Astrocyte (in vitro differentiated cells and primary cell): ENCODE results near the gene CRTAP. TPM values are rescaled to one million over a fixed set of nuclear protein-coding genes. Genes with fewer than 3 reads are reported as not detected.

ENCODE experiments used
- DNase-seq: peaks from one replicate; pipeline ENCODE4 v3.0.0-alpha.2; 2010; ENCODE audit warnings: low read depth
- FAIRE-seq: peaks from 2 replicates; lab custom pipeline; 2011; peaks lifted over from hg19 to GRCh38; lab: Jason Lieb, UNC
- H2AFZ ChIP-seq: 2 replicates; pipeline ENCODE4 v1.6.0; 2012; ENCODE audit warnings: low read depth, low read length, inconsistent platforms
- H3K27ac ChIP-seq: 2 replicates; pipeline ENCODE4 v1.5.1; 2011; ENCODE audit warnings: low read depth, low read length, inconsistent platforms
- H3K27me3 ChIP-seq: 2 replicates; pipeline ENCODE4 v1.6.0; 2011; ENCODE audit warnings: low read length, inconsistent platforms; ENCODE audit not compliant: insufficient read depth
- H3K36me3 ChIP-seq: 2 replicates; pipeline ENCODE4 v1.5.1; 2011; ENCODE audit warnings: low read length, inconsistent platforms; ENCODE audit not compliant: insufficient read depth
- H3K4me1 ChIP-seq: 2 replicates; pipeline ENCODE4 v1.5.1; 2011; ENCODE audit warnings: low read length, inconsistent platforms; ENCODE audit not compliant: insufficient read depth
- H3K4me2 ChIP-seq: 2 replicates; pipeline ENCODE4 v1.6.0; 2012; ENCODE audit warnings: low read length, inconsistent platforms
- H3K4me3 ChIP-seq: 2 replicates; pipeline ENCODE4 v1.5.1; 2011; ENCODE audit warnings: low read depth, mild to moderate bottlenecking, low read length, inconsistent platforms; ENCODE audit not compliant: insufficient read depth
- H3K79me2 ChIP-seq: 2 replicates; pipeline ENCODE4 v1.6.0; 2012; ENCODE audit warnings: mild to moderate bottlenecking, low read length, inconsistent platforms; ENCODE audit not compliant: insufficient read depth
- H3K9ac ChIP-seq: 2 replicates; pipeline ENCODE4 v1.6.0; 2012; ENCODE audit warnings: mild to moderate bottlenecking, low read length, inconsistent platforms
- H3K9me3 ChIP-seq: 2 replicates; pipeline ENCODE4 v1.5.1; 2012; ENCODE audit warnings: low read depth, mild to moderate bottlenecking, low read length, inconsistent platforms; ENCODE audit not compliant: insufficient read depth
- H4K20me1 ChIP-seq: 2 replicates; pipeline ENCODE4 v1.6.0; 2012; ENCODE audit warnings: low read length, inconsistent platforms; ENCODE audit not compliant: insufficient read depth
- H3K27ac Mint-ChIP-seq: one replicate; pipeline ENCODE4 v1.8.0; 2021; ENCODE audit warnings: mild to moderate bottlenecking, mixed read lengths; ENCODE audit not compliant: unreplicated experiment
- H3K27me3 Mint-ChIP-seq: one replicate; pipeline ENCODE4 v1.8.0; 2021; ENCODE audit warnings: low read depth, mixed read lengths; ENCODE audit not compliant: unreplicated experiment
- H3K36me3 Mint-ChIP-seq: one replicate; pipeline ENCODE4 v1.8.0; 2021; ENCODE audit warnings: low read depth, mixed read lengths; ENCODE audit not compliant: unreplicated experiment
- H3K4me1 Mint-ChIP-seq: one replicate; pipeline ENCODE4 v1.8.0; 2021; ENCODE audit warnings: low read depth, mixed read lengths; ENCODE audit not compliant: unreplicated experiment
- H3K4me3 Mint-ChIP-seq: one replicate; pipeline ENCODE4 v1.8.0; 2021; ENCODE audit warnings: mild to moderate bottlenecking, moderate library complexity, mixed read lengths; ENCODE audit not compliant: unreplicated experiment
- H3K9me3 Mint-ChIP-seq: one replicate; pipeline ENCODE4 v1.8.0; 2021; ENCODE audit warnings: mild to moderate bottlenecking, mixed read lengths; ENCODE audit not compliant: unreplicated experiment
- EZH2 ChIP-seq: IDR thresholded peaks from 2 replicates; pipeline ENCODE4 v1.6.1; 2012; ENCODE audit warnings: mild to moderate bottlenecking, low read length, inconsistent platforms; ENCODE audit not compliant: insufficient read depth
- total RNA-seq: library from RNA; stranded (reverse); gene quantifications from 2 replicates; pipeline ENCODE4 v1.2.1, GENCODE V29; 2021
- TF ChIP-seq, protein P1 (sequence below): IDR thresholded peaks from 2 replicates; pipeline ENCODE4 v1.5.1; 2011; ENCODE audit warnings: low read depth, mild to moderate bottlenecking, inconsistent platforms, low read length, moderate library complexity; ENCODE audit not compliant: insufficient read depth

Gene CRTAP
- total RNA-seq, 1 donor from 2014 or later, result 145 TPM

DNA sequence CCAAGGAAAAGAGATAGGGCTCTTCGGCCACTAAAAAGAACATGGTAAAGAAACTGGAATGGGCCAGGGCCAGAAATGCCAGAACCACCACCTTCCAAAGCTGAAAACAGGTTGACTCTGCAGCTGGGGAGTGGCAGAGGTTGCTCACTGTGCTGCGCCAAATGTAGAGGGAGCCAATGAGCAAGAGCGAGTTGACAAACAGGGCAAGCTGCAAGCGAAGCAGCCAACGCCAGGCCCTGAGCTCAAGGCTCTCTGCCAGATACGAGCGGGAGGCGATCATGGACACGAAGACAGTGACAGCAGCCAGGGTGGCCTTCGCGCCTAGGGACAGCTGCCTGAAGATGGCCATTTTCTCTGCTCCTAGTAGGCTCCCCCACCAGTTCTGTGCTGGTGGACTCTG, 20.0 kb upstream of the CRTAP start:
- no peak overlapping the region for H3K27ac Mint-ChIP-seq
- H3K9me3 Mint-ChIP-seq, result no peaks in the 10 kb centered on the region
- H3K4me2 ChIP-seq, result no peak overlapping the region
- no peak overlapping the region for H3K9ac ChIP-seq
- H3K27me3 ChIP-seq, result no peaks in the 10 kb centered on the region
- H3K79me2 ChIP-seq, result peaks cover 77% of the 10 kb centered on the region
- H3K4me1 ChIP-seq, result peaks cover 6% of the 10 kb centered on the region
- FAIRE-seq (no peak), DNase-seq (no peak)
- H3K27me3 Mint-ChIP-seq, result no peaks in the 10 kb centered on the region
- H4K20me1 ChIP-seq, result peaks cover 69% of the 10 kb centered on the region
- H3K4me3 Mint-ChIP-seq, result no peak overlapping the region
- peaks cover 29% of the 10 kb centered on the region for H3K36me3 Mint-ChIP-seq
- no peak for TF ChIP-seq EZH2
- TF ChIP-seq, protein P1, sequence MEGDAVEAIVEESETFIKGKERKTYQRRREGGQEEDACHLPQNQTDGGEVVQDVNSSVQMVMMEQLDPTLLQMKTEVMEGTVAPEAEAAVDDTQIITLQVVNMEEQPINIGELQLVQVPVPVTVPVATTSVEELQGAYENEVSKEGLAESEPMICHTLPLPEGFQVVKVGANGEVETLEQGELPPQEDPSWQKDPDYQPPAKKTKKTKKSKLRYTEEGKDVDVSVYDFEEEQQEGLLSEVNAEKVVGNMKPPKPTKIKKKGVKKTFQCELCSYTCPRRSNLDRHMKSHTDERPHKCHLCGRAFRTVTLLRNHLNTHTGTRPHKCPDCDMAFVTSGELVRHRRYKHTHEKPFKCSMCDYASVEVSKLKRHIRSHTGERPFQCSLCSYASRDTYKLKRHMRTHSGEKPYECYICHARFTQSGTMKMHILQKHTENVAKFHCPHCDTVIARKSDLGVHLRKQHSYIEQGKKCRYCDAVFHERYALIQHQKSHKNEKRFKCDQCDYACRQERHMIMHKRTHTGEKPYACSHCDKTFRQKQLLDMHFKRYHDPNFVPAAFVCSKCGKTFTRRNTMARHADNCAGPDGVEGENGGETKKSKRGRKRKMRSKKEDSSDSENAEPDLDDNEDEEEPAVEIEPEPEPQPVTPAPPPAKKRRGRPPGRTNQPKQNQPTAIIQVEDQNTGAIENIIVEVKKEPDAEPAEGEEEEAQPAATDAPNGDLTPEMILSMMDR, result no peak
- no peaks in the 10 kb centered on the region for H3K9me3 ChIP-seq
- peaks cover 8% of the 10 kb centered on the region for H3K4me1 Mint-ChIP-seq
- H3K36me3 ChIP-seq, result peaks cover 11% of the 10 kb centered on the region
- no peak overlapping the region for H2AFZ ChIP-seq
- H3K27ac ChIP-seq, result no peak overlapping the region
- H3K4me3 ChIP-seq, result no peak overlapping the region

DNA sequence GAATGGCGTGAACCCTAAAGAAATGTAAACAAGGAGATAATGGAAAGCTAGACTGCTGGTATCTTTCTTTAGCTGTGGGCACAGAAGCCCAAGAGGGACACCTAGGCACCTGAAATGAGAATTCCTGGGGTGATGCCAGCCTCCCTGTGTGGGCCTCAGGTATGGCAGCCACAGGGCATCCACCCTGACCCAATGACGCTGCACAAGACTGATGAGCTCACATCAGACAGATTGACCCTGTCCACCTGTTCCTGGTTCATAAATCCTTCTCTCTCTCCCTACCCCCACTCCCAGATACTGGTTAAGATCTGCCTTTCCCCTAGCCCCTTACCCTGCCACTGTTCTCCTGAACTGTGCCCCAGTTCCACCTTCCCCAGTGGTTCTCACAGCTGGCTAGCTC, 18.4 kb upstream of the CRTAP start:
- H4K20me1 ChIP-seq, result peaks cover 54% of the 10 kb centered on the region
- peaks cover 22% of the 10 kb centered on the region for H3K36me3 Mint-ChIP-seq

More for the DNA sequence above, 18.4 kb upstream of the CRTAP start:
- H3K27ac Mint-ChIP-seq, result no peak overlapping the region
- no peak for DNase-seq
- no peak overlapping the region for H2AFZ ChIP-seq
- peaks cover 8% of the 10 kb centered on the region for H3K4me1 Mint-ChIP-seq
- H3K9me3 Mint-ChIP-seq, result no peaks in the 10 kb centered on the region
- no peaks in the 10 kb centered on the region for H3K27me3 ChIP-seq
- no peaks in the 10 kb centered on the region for H3K9me3 ChIP-seq
- H3K4me3 ChIP-seq, result peak overlapping the region; percentile 86
- H3K27me3 Mint-ChIP-seq, result no peaks in the 10 kb centered on the region
- H3K9ac ChIP-seq, result peak overlapping the region; percentile 91
- peaks cover 6% of the 10 kb centered on the region for H3K4me1 ChIP-seq
- no peak overlapping the region for H3K27ac ChIP-seq
- peak overlapping the region; percentile 95 for H3K4me3 Mint-ChIP-seq
- no peak for FAIRE-seq
- peaks cover 61% of the 10 kb centered on the region for H3K79me2 ChIP-seq
- H3K36me3 ChIP-seq, result peaks cover 11% of the 10 kb centered on the region
- TF ChIP-seq, protein P1, result no peak
- no peak for TF ChIP-seq EZH2
- H3K4me2 ChIP-seq, result peak overlapping the region; percentile 94
